Measurements from ENCODE around the gene NELL1.

Gene NELL1

GRCh38 chr11:21173476-21173875 is 504.1 kb downstream of the NELL1 start:
- no peaks in the 10 kb centered on the region for H3K9me3 ChIP-seq (ENCODE audit: control insufficient read depth, low read length)
- no peak overlapping the region for H3K4me3 ChIP-seq (ENCODE audit: extremely low read depth, insufficient read depth, low read length, poor library complexity, severe bottlenecking)
- H3K4me1 ChIP-seq (ENCODE audit: control insufficient read depth, insufficient read depth, low read length, poor library complexity, severe bottlenecking) = no peaks in the 10 kb centered on the region
- no peaks in the 10 kb centered on the region for H3K36me3 ChIP-seq (ENCODE audit: control insufficient read depth, insufficient read depth, low read length)
- H3K27ac ChIP-seq (ENCODE audit: low read depth, low read length, severe bottlenecking) = no peak overlapping the region

- Histone ChIP-seq H3K4me3 (ENCODE audit: extremely low read depth, insufficient read depth, low read length, poor library complexity, severe bottlenecking) (no peak overlapping the region), H3K27ac (ENCODE audit: low read depth, low read length, severe bottlenecking) (no peak overlapping the region), H3K9me3 (ENCODE audit: control insufficient read depth, low read length) (no peaks in the 10 kb centered on the region), H3K4me1 (ENCODE audit: control insufficient read depth, insufficient read depth, low read length, poor library complexity, severe bottlenecking) (no peaks in the 10 kb centered on the region), H3K36me3 (ENCODE audit: control insufficient read depth, insufficient read depth, low read length) (no peaks in the 10 kb centered on the region)
- no CpG with 5 or more reads among the region's 2 CpGs for WGBS, 2 experiments (ENCODE audit: insufficient coverage in 2 of 2)
Observed at GRCh38 chr11:21174781-21175180, 505.4 kb downstream of the NELL1 start.

GRCh38 chr11:21177379-21177778 is 508.0 kb downstream of the NELL1 start:
- no CpG with 5 or more reads among the region's 2 CpGs for WGBS, 2 experiments (ENCODE audit: insufficient coverage in 2 of 2)

GRCh38 chr11:21179770-21180169 is 510.4 kb downstream of the NELL1 start:
- Histone ChIP-seq H3K9me3 (ENCODE audit: control insufficient read depth, low read length) (no peaks in the 10 kb centered on the region), H3K4me1 (ENCODE audit: control insufficient read depth, insufficient read depth, low read length, poor library complexity, severe bottlenecking) (no peaks in the 10 kb centered on the region), H3K36me3 (ENCODE audit: control insufficient read depth, insufficient read depth, low read length) (no peaks in the 10 kb centered on the region), H3K27ac (ENCODE audit: low read depth, low read length, severe bottlenecking) (no peak overlapping the region), H3K4me3 (ENCODE audit: extremely low read depth, insufficient read depth, low read length, poor library complexity, severe bottlenecking) (no peak overlapping the region)
- WGBS, 2 experiments (ENCODE audit: insufficient coverage in 2 of 2) = no CpG with 5 or more reads among the region's 1 CpG

More at GRCh38 chr11:21177379-21177778, 508.0 kb downstream of the NELL1 start:
- Histone ChIP-seq H3K36me3 (ENCODE audit: control insufficient read depth, insufficient read depth, low read length) (no peaks in the 10 kb centered on the region), H3K4me1 (ENCODE audit: control insufficient read depth, insufficient read depth, low read length, poor library complexity, severe bottlenecking) (no peaks in the 10 kb centered on the region), H3K4me3 (ENCODE audit: extremely low read depth, insufficient read depth, low read length, poor library complexity, severe bottlenecking) (no peak overlapping the region), H3K9me3 (ENCODE audit: control insufficient read depth, low read length) (no peaks in the 10 kb centered on the region), H3K27ac (ENCODE audit: low read depth, low read length, severe bottlenecking) (no peak overlapping the region)

DNA sequence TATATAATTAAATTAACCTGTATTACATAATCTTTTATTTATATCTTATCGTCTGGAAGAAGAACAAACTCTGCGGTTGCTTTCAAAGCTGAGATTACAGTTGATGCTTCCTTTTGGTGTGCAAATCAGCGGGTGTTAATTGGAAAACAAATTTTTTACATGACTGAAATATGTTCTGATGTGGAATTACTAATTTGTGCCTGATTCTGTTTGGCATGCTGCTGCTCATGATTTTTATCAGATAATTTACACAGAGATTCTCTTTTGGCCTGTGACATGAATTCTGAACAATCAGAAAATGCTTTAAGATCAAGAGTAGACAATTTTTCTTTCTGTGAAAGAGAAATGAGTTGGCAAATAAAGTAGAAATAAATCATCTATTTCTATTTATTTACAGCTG is 510.8 kb downstream of the NELL1 start:
- H3K36me3 ChIP-seq (ENCODE audit: control insufficient read depth, insufficient read depth, low read length) = no peaks in the 10 kb centered on the region
- no peak overlapping the region for H3K27ac ChIP-seq (ENCODE audit: low read depth, low read length, severe bottlenecking)
- 83 to 100% methylated on average over 2 to 3 of the region's 3 CpGs for WGBS, 2 experiments (ENCODE audit: insufficient coverage in 2 of 2)
- H3K9me3 ChIP-seq (ENCODE audit: control insufficient read depth, low read length) = no peaks in the 10 kb centered on the region
- H3K4me3 ChIP-seq (ENCODE audit: extremely low read depth, insufficient read depth, low read length, poor library complexity, severe bottlenecking) = no peak overlapping the region
- no peaks in the 10 kb centered on the region for H3K4me1 ChIP-seq (ENCODE audit: control insufficient read depth, insufficient read depth, low read length, poor library complexity, severe bottlenecking)

DNA sequence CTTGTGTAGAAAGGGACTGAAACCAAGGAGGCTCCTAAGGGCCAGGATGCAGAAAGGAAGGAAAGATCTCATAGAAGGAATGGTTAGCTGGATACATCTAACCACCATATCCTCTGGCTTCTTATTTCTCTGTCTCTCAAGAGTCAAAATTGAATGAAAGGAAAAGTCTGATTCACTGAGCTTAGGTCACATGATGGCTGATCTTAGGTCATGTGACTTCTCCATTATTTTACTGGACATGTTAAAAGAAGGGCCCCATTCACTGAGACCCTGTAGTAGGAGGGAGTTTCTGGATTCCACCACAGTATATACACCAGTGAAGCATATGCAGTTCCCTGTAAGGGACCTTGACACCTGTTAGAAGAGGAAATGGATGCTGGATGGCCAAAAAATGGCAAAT is 516.6 kb downstream of the NELL1 start:
- Histone ChIP-seq H3K9me3 (ENCODE audit: control insufficient read depth, low read length) (no peaks in the 10 kb centered on the region), H3K27ac (ENCODE audit: low read depth, low read length, severe bottlenecking) (no peak overlapping the region), H3K36me3 (ENCODE audit: control insufficient read depth, insufficient read depth, low read length) (no peaks in the 10 kb centered on the region), H3K4me3 (ENCODE audit: extremely low read depth, insufficient read depth, low read length, poor library complexity, severe bottlenecking) (no peak overlapping the region), H3K4me1 (ENCODE audit: control insufficient read depth, insufficient read depth, low read length, poor library complexity, severe bottlenecking) (no peaks in the 10 kb centered on the region)

- Histone ChIP-seq H3K27ac (ENCODE audit: low read depth, low read length, severe bottlenecking) (no peak overlapping the region), H3K4me3 (ENCODE audit: extremely low read depth, insufficient read depth, low read length, poor library complexity, severe bottlenecking) (no peak overlapping the region), H3K36me3 (ENCODE audit: control insufficient read depth, insufficient read depth, low read length) (no peaks in the 10 kb centered on the region), H3K9me3 (ENCODE audit: control insufficient read depth, low read length) (no peaks in the 10 kb centered on the region), H3K4me1 (ENCODE audit: control insufficient read depth, insufficient read depth, low read length, poor library complexity, severe bottlenecking) (no peaks in the 10 kb centered on the region)
- 78 to 89% methylated on average over 1 of the region's 3 CpGs for WGBS, 2 experiments (ENCODE audit: insufficient coverage in 2 of 2)
Observed at GRCh38 chr11:21190181-21190580, 520.8 kb downstream of the NELL1 start.

GRCh38 chr11:21195995-21196394 is 526.6 kb downstream of the NELL1 start:
- Histone ChIP-seq H3K27ac (ENCODE audit: low read depth, low read length, severe bottlenecking) (no peak overlapping the region), H3K9me3 (ENCODE audit: control insufficient read depth, low read length) (no peaks in the 10 kb centered on the region), H3K36me3 (ENCODE audit: control insufficient read depth, insufficient read depth, low read length) (no peaks in the 10 kb centered on the region), H3K4me3 (ENCODE audit: extremely low read depth, insufficient read depth, low read length, poor library complexity, severe bottlenecking) (no peak overlapping the region), H3K4me1 (ENCODE audit: control insufficient read depth, insufficient read depth, low read length, poor library complexity, severe bottlenecking) (no peaks in the 10 kb centered on the region)
- WGBS, 2 experiments (ENCODE audit: insufficient coverage in 2 of 2) = 50% methylated on average over 2 of the region's 2 CpGs

DNA sequence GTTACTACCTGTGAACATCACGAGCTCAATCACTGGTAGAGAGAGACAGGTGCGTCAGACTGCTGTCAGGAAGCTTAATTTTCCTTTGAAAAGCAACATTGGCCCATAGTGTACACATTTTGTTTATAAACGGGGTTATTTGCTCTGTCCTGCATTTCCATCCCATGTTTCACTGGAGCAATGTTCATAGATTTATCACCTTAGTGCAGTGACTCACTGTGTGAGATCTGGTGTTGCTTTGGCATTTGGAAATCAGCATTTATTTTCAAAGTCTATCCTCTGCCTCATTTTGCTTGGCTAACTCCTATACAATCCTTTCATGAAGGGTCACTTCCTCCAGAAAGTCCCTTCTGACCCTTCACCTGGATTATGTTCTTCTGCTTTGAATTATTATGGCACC is 529.1 kb downstream of the NELL1 start:
- Histone ChIP-seq H3K9me3 (ENCODE audit: control insufficient read depth, low read length) (no peaks in the 10 kb centered on the region), H3K36me3 (ENCODE audit: control insufficient read depth, insufficient read depth, low read length) (no peaks in the 10 kb centered on the region), H3K27ac (ENCODE audit: low read depth, low read length, severe bottlenecking) (no peak overlapping the region), H3K4me1 (ENCODE audit: control insufficient read depth, insufficient read depth, low read length, poor library complexity, severe bottlenecking) (no peaks in the 10 kb centered on the region), H3K4me3 (ENCODE audit: extremely low read depth, insufficient read depth, low read length, poor library complexity, severe bottlenecking) (no peak overlapping the region)
- 79 to 96% methylated on average over 2 to 3 of the region's 3 CpGs for WGBS, 2 experiments (ENCODE audit: insufficient coverage in 2 of 2)

GRCh38 chr11:21205205-21205604 is 535.8 kb downstream of the NELL1 start:
- Histone ChIP-seq H3K4me1 (ENCODE audit: control insufficient read depth, insufficient read depth, low read length, poor library complexity, severe bottlenecking) (no peaks in the 10 kb centered on the region), H3K4me3 (ENCODE audit: extremely low read depth, insufficient read depth, low read length, poor library complexity, severe bottlenecking) (no peak overlapping the region), H3K9me3 (ENCODE audit: control insufficient read depth, low read length) (no peaks in the 10 kb centered on the region), H3K27ac (ENCODE audit: low read depth, low read length, severe bottlenecking) (no peak overlapping the region), H3K36me3 (ENCODE audit: control insufficient read depth, insufficient read depth, low read length) (no peaks in the 10 kb centered on the region)
- WGBS, 2 experiments (ENCODE audit: insufficient coverage in 2 of 2) = 82 to 88% methylated on average over 4 to 5 of the region's 8 CpGs

GRCh38 chr11:21225860-21226259 is 556.5 kb downstream of the NELL1 start:
- H3K4me3 ChIP-seq (ENCODE audit: extremely low read depth, insufficient read depth, low read length, poor library complexity, severe bottlenecking) = no peak overlapping the region
- 95 to 100% methylated on average over 2 to 3 of the region's 3 CpGs for WGBS, 2 experiments (ENCODE audit: insufficient coverage in 2 of 2)
- no peak overlapping the region for H3K27ac ChIP-seq (ENCODE audit: low read depth, low read length, severe bottlenecking)
- H3K9me3 ChIP-seq (ENCODE audit: control insufficient read depth, low read length) = no peaks in the 10 kb centered on the region
- no peaks in the 10 kb centered on the region for H3K4me1 ChIP-seq (ENCODE audit: control insufficient read depth, insufficient read depth, low read length, poor library complexity, severe bottlenecking)
- no peaks in the 10 kb centered on the region for H3K36me3 ChIP-seq (ENCODE audit: control insufficient read depth, insufficient read depth, low read length)

- WGBS, 2 experiments (ENCODE audit: insufficient coverage in 2 of 2) = 91 to 94% methylated on average over 9 of the region's 9 CpGs
- Histone ChIP-seq H3K4me1 (ENCODE audit: control insufficient read depth, insufficient read depth, low read length, poor library complexity, severe bottlenecking) (no peaks in the 10 kb centered on the region), H3K9me3 (ENCODE audit: control insufficient read depth, low read length) (no peaks in the 10 kb centered on the region), H3K27ac (ENCODE audit: low read depth, low read length, severe bottlenecking) (no peak overlapping the region), H3K36me3 (ENCODE audit: control insufficient read depth, insufficient read depth, low read length) (no peaks in the 10 kb centered on the region), H3K4me3 (ENCODE audit: extremely low read depth, insufficient read depth, low read length, poor library complexity, severe bottlenecking) (no peak overlapping the region)
Observed at GRCh38 chr11:21229224-21229623, 559.8 kb downstream of the NELL1 start.

Data from mesodermal cell (in vitro differentiated cells).